Adrenal gland (tissue), 12 donors: Measurements from ENCODE around the gene RAB27A. TPM values are rescaled to one million over a fixed set of nuclear protein-coding genes. Genes with fewer than 3 reads are reported as not detected.
"Not testable (repeated sequence)": the region's sequence is repeated elsewhere in the genome, so short reads cannot be mapped to it uniquely, and the experiment has no call there.

Experiments
- DNase-seq, 7 donors: peaks; one replicate each; pipeline ENCODE4 v3.0.0-alpha.2; 2019 to 2020
- H3K27ac ChIP-seq, 5 donors: fragments of 200-600 bp; sonication (generic) in 4 of 5; 1 replicate in 3 of 5; 2 replicates in 2 of 5; pipeline versions ENCODE4 v1.5.1 to v1.8.0; 2016 to 2020; ENCODE audit warnings: mild to moderate bottlenecking in 1 of 5
- H3K27me3 ChIP-seq: fragments of 200-600 bp; 2 replicates; pipeline ENCODE4 v1.8.0; 2021
- H3K36me3 ChIP-seq, 2 donors: fragments of 200-600 bp; replicated peaks in 1 of 2; 1 replicate in 1 of 2; 2 replicates in 1 of 2; pipeline versions ENCODE4 v1.5.1 to v1.8.0; 2018 to 2022
- H3K4me1 ChIP-seq, 2 donors: fragments of 200-600 bp; replicated peaks in 1 of 2; 1 replicate in 1 of 2; 2 replicates in 1 of 2; pipeline versions ENCODE4 v1.5.1 to v1.8.0; 2018 to 2021
- H3K4me3 ChIP-seq, 4 donors: fragments of 200-600 bp; sonication (generic) in 3 of 4; one replicate each; pipeline ENCODE4 v1.5.1; 2016 to 2018
- H3K9me3 ChIP-seq, 3 donors: fragments of 200-600 bp; sonication (generic) in 1 of 3; replicated peaks in 1 of 3; 1 replicate in 2 of 3; 2 replicates in 1 of 3; pipeline versions ENCODE4 v1.5.1 to v1.8.0; 2016 to 2021
- CTCF ChIP-seq, 6 experiments: fragments of 450-650 bp in 4 of 6; fragments of 200-600 bp in 2 of 6; sonication (generic) in 1 of 6; IDR thresholded peaks; 1 replicate in 5 of 6; 2 replicates in 1 of 6; pipeline versions ENCODE4 v1.5.1 to v1.8.0; 2016 to 2021; ENCODE audit warnings: antibody characterized with exemption in 6 of 6, mild to moderate bottlenecking in 2 of 6, moderate library complexity in 1 of 6
- POLR2A ChIP-seq, 2 donors: fragments of 450-650 bp; IDR thresholded peaks; one replicate each; pipeline ENCODE4 v1.6.1; 2017; ENCODE audit warnings: antibody characterized with exemption in 2 of 2, mild to moderate bottlenecking in 2 of 2, moderate library complexity in 1 of 2
- WGBS, 4 donors: extraction: QIAGEN DNeasy Blood & Tissue Kit in 2 of 4; methylation state at CpG; one replicate each; pipeline versions ENCODE4 v1.1.5 to v1.1.7; 2013 to 2017; 5-methylcytosine and 5-hydroxymethylcytosine counted together
- intact Hi-C, 2 donors: fragments of 100-400 bp; cut with DNase I; formaldehyde crosslinking; loops; one replicate each; pipeline versions ENCODE4 v1.14.1 to v1.15.0; 2022 to 2023
- polyA plus RNA-seq, 3 donors: library from polyadenylated mRNA; stranded (reverse); fragments of 200-250 nt in 2 of 3; fragments of 350-450 nt in 1 of 3; fragmentation: Illumina TruSeq in 1 of 3; extraction: RNeasy Lipid Tissue Mini Kit (QIAGEN cat#74804) in 1 of 3; gene quantifications; one replicate each; pipeline ENCODE4 v1.2.3, GENCODE V29; 2013 to 2014
- total RNA-seq, 9 donors: library from RNA; depleted of rRNA in 4 of 9; stranded (reverse); fragments of >200 nt in 4 of 9; fragments of 120-200 nt in 1 of 9; fragmentation: NEBNext Ultra II Directional in 1 of 9; extraction: Animal tissue kit (Norgen Biotek cat#: 25700) in 1 of 9; gene quantifications; one replicate each; pipeline versions ENCODE4 v1.1.0 to v1.2.4, GENCODE V29; 2013 to 2023
- donor health status: healthy with polysubstance abuse.
- donor health status: Bipolar disorder and iron deficiency.
- donor health status: DM: yes; HTN: yes; CAD: no.
- donor health status: DM: no; HTN: no; CAD: no.
- donor health status: DM: no; HTN: no; CAD: no.
- donor health status: DM: yes; HTN: yes; CAD: no.

RAB27A gene
- total and polyA plus RNA-seq, 12 donors: 7.1 to 102 (median 32.2) TPM

- 75 to 85% (median 81%) methylated on average over 4 of the region's 4 CpGs for whole genome bisulfite sequencing, 4 donors
- Histone ChIP-seq H3K4me1 (peaks cover 8 to 32% of the 10 kb centered on the region in 2 donors), H3K4me3 (no peak overlapping the region), H3K27ac (peak overlapping the region in 1 of 5 donors; percentile 14), H3K36me3 (no peaks in the 10 kb centered on the region), H3K9me3 (no peaks in the 10 kb centered on the region), H3K27me3 (no peaks in the 10 kb centered on the region)
- DNase-seq: no peak
- intact Hi-C loops: no loop called here
- TF ChIP-seq CTCF (IDR thresholded peaks at IDR 0.05) (no peak), POLR2A (IDR thresholded peaks at IDR 0.05) (no peak)
Measured at GRCh38 chr15:55256281-55257011, 33.2 kb downstream of the RAB27A start.

GRCh38 chr15:55255714-55256113, 33.9 kb downstream of the RAB27A start:
- H3K27ac ChIP-seq: peak overlapping the region in 1 of 5 donors; percentile 14
- no peaks in the 10 kb centered on the region for H3K9me3 ChIP-seq
- no peak for TF ChIP-seq POLR2A (IDR thresholded peaks at IDR 0.05)
- TF ChIP-seq CTCF (IDR thresholded peaks at IDR 0.05): no peak
- 63 to 75% (median 65%) methylated on average over 5 of the region's 5 CpGs for WGBS, 4 donors
- no peak for DNase-seq
- intact Hi-C loops: no loop called here
- peak overlapping the region in 1 of 4 donors; percentile 9 for H3K4me3 ChIP-seq
- no peaks in the 10 kb centered on the region for H3K27me3 ChIP-seq
- H3K36me3 ChIP-seq: no peaks in the 10 kb centered on the region
- peaks cover 8 to 32% of the 10 kb centered on the region in 2 donors for H3K4me1 ChIP-seq

DNA sequence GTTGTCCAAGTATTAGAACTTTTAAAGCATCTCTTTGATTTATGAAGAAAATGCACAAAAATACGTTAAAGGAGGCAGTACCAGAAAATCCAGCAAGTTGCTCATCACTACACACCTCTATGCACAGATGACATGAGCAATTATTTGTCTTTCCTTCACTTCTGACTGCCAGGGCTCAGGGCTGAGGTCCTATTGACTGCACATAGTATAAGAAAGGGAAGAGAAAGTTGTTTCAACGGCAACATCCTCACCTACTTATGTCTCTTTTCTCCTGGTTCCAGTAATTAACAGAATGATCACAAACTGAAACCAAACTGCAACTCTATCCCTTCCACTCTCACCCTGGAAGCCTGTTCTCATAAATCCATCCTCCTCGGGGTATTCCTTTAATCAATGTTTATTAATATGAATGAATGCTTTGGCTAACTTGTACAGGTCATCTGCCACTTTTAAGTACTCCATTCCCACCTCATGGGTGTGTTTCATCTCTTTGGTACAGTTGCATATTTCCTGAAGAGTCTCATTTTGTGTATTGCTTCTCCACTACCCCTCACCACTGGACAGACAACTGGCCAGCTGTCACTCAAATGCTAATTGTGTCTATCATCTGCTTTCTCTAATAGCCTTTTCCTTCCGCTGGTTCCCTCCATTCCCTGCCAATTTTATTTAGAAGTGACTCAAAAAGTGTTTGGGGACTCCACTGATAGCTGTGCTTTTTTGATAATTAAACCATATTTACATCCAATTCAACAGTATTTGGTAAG, 34.5 kb downstream of the RAB27A start:
- Histone ChIP-seq H3K4me3 (peak overlapping the region in 1 of 4 donors; percentile 9), H3K9me3 (no peaks in the 10 kb centered on the region), H3K27ac (no peak overlapping the region), H3K27me3 (no peaks in the 10 kb centered on the region), H3K4me1 (peaks cover 8 to 32% of the 10 kb centered on the region in 2 donors), H3K36me3 (no peaks in the 10 kb centered on the region)
- intact Hi-C loops: no loop called here
- TF ChIP-seq CTCF (IDR thresholded peaks at IDR 0.05) (no peak), POLR2A (IDR thresholded peaks at IDR 0.05) (no peak)
- 58 to 67% (median 62%) methylated on average over 4 of the region's 4 CpGs for WGBS, 4 donors
- no peak for DNase-seq

- H3K27ac ChIP-seq: peak overlapping the region in 4 of 5 donors; percentile 27 to 77 (median 52)
- intact Hi-C loops: no loop called here
Measured at GRCh38 chr15:55253580-55253979, 36.0 kb downstream of the RAB27A start.

GRCh38 chr15:55252201-55252600, 37.4 kb downstream of the RAB27A start:
- intact Hi-C loops, H3K9me3 ChIP-seq, H3K4me3 ChIP-seq, DNase-seq, H3K27me3 ChIP-seq, H3K36me3 ChIP-seq, H3K27ac ChIP-seq: not testable (repeated sequence)
- WGBS, 4 donors: 95 to 97% (median 96%) methylated on average over 8 of the region's 8 CpGs
- H3K4me1 ChIP-seq: peaks cover 14 to 30% of the 10 kb centered on the region in 2 donors

More at GRCh38 chr15:55253580-55253979, 36.0 kb downstream of the RAB27A start:
- 34 to 47% (median 40%) methylated on average over 3 of the region's 3 CpGs for WGBS, 4 donors
- Histone ChIP-seq H3K27me3 (no peaks in the 10 kb centered on the region), H3K9me3 (no peaks in the 10 kb centered on the region), H3K4me1 (peaks cover 8 to 32% of the 10 kb centered on the region in 2 donors), H3K36me3 (no peaks in the 10 kb centered on the region), H3K4me3 (no peak overlapping the region)
- DNase-seq: no peak
- no peak for TF ChIP-seq CTCF (IDR thresholded peaks at IDR 0.05)
- no peak for TF ChIP-seq POLR2A (IDR thresholded peaks at IDR 0.05)
